ENCODE results near the gene ZNF532. TPM values are rescaled to one million over a fixed set of nuclear protein-coding genes. Genes with fewer than 3 reads are reported as not detected.
A peak's percentile ranks its signal among the peaks of the same experiment; 100 is the strongest.

Gene ZNF532
- total RNA-seq, 8 experiments from 2014 or later = 28.6 to 161 (median 137) TPM

DNA sequence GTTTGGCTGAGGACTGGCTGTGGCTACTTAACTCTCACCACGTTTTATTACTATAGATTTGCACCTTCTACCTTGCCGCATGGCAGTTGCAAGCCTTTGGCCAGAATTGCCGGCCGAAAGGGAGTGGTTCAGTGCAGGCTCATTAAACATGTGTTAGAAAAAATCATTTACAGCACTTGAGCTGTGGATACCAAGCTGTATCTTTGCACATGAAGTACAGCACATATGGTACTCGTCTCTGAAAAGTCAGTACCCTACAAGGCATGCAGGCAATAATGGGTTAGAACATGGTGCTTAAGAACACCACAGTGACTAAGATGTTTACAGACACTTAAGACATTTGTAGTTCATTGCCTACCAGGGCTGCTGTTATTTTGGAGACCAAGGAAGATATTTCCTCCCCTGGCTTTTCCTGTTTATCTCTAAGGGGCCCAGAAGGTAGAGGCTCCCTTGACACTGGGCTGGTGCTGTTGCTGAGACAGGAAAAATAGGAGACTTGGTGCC, 103.1 kb downstream of the ZNF532 start:
- ATAC-seq (replicated peaks in 6 of 8) = no peak
- in situ Hi-C loops (cut with MboI; ENCODE audit: low pct_unique_long_range_greater_than_20kb in 2 of 9, low sequenced_read_pairs in 9 of 9, unreplicated experiment in 9 of 9) = no loop called here
- Histone ChIP-seq H3K4me1 (replicated peaks in 1 of 2) (no peaks in the 10 kb centered on the region), H3K27ac (no peak overlapping the region), H3K4me3 (no peak overlapping the region)
- WGBS, 10 experiments = 13 to 100% (median 88%) methylated on average over 1 to 5 of the region's 5 CpGs; no CpG with 5 or more reads in 2 of the 10 experiments

DNA sequence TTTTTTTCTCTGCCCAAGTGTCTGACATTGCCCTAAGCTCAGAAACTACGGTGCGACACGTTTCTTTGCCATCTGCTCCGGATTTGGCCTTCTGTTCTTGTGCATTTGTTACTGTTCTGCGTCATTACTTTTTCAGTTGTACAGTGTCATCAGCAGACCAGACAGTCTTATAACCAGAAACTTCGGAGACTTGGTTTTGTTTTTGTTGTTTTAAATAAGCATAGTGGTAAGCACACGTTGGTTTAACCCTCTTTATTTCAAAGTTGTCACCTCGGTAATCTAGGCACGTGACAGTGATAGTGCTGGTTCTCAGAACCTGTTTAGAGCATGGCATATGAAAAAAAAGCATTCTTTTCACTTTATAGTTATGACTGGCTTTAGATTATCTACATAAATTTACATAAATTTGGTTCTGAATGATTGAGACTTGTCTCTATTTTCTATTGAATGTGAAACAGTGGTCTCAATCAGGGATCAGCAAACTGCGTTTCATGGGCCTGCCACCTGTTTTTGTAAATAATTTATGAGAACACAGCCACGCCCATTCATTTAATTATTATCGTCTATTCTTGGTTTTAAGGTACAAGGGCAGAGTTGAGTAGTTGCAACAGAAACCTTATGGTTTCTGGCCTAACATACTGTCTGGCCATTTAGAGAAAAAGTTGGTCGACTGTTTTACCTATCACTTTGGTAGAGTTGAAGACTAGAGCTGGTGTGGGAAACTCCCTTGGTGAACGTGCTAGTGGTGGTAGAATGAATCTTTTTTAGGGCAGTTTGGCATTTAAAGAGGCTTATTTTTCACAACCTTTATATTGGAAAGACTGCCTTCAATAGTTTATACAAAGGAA, 106.5 kb downstream of the ZNF532 start:
- in situ Hi-C loops (cut with MboI; ENCODE audit: low pct_unique_long_range_greater_than_20kb in 2 of 9, low sequenced_read_pairs in 9 of 9, unreplicated experiment in 9 of 9) = no loop called here
- Histone ChIP-seq H3K27ac (no peak overlapping the region), H3K4me3 (no peak overlapping the region), H3K4me1 (replicated peaks in 1 of 2) (peaks cover 0 to 3% of the 10 kb centered on the region in 2 donors)
- no peak for ATAC-seq (replicated peaks in 6 of 8)
- 52 to 100% (median 84%) methylated on average over 2 to 14 of the region's 14 CpGs for WGBS, 10 experiments

DNA sequence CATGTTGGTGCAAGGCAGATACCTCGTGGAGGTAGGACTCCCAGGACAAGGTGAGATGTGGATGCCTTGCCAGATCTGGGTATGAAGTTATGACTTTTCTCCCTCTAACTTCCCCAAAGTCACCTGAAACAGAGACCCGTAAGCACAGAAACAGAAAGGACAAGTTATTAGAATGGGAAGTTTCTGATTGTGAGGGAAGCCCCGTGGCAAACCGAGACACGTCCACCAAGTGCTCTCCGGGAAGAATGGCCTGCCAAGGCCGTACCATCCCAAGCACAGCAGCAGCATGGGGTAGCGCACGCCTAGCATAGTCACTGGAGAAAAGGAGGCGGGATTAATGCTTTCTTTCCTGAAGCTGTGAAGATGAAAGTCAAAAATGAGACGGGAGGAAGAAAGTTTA, 110.6 kb downstream of the ZNF532 start:
- in situ Hi-C loops (cut with MboI; ENCODE audit: low pct_unique_long_range_greater_than_20kb in 2 of 9, low sequenced_read_pairs in 9 of 9, unreplicated experiment in 9 of 9) = no loop called here
- Histone ChIP-seq H3K4me3 (no peak overlapping the region), H3K4me1 (replicated peaks in 1 of 2) (peaks cover 0 to 3% of the 10 kb centered on the region in 2 donors), H3K27ac (no peak overlapping the region)
- ATAC-seq (replicated peaks in 6 of 8) = no peak
- WGBS, 10 experiments = 50 to 90% (median 69%) methylated on average over 1 to 9 of the region's 11 CpGs; no CpG with 5 or more reads in 1 of the 10 experiments

DNA sequence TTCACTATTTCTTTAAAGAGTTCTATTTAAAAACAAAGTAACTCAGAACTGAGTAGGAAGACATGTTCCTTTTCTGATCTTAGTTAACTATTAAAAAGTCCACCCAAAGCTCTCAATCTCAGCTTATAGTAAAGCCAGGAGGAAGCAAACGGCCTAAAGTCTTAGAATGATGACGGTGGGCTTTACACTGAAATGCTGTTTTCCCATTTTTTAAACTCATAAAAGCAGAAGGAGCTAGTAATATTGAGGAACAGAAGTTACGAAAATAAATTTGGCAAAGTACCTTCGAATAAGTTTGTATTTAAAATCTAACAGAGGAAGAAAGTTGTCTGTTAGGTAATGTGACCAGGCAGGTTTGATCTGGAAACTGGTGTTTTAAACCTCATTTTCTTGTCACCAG, 111.1 kb downstream of the ZNF532 start:
- 58 to 100% (median 82%) methylated on average over 1 to 4 of the region's 4 CpGs for WGBS, 10 experiments
- Histone ChIP-seq H3K27ac (no peak overlapping the region), H3K4me1 (replicated peaks in 1 of 2) (peaks cover 0 to 3% of the 10 kb centered on the region in 2 donors), H3K4me3 (no peak overlapping the region)
- no peak for ATAC-seq (replicated peaks in 6 of 8)
- in situ Hi-C loops (cut with MboI; ENCODE audit: low pct_unique_long_range_greater_than_20kb in 2 of 9, low sequenced_read_pairs in 9 of 9, unreplicated experiment in 9 of 9) = no loop called here

DNA sequence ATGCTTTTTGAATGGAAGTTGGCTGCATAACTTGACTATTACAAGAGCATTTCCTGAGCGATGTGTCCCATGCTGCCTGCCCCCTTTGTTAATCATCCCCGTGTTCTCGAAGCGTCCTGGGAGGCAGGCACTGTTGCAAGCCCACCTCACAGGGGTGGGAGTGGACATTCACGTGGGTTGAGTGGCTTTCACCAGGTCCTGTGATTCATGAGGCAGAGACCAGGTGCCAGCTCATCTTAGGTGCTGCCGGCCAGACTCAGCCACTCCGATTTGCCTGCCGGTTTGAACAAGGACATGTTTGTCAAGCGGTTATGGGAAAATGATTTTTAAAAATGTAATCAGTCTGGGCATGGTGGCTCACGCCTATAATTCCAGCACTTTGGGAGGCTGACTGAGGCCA, 112.5 kb downstream of the ZNF532 start:
- in situ Hi-C loops (cut with MboI; ENCODE audit: low pct_unique_long_range_greater_than_20kb in 2 of 9, low sequenced_read_pairs in 9 of 9, unreplicated experiment in 9 of 9) = no loop called here
- WGBS, 10 experiments = 80 to 100% (median 92%) methylated on average over 1 to 9 of the region's 10 CpGs; no CpG with 5 or more reads in 2 of the 10 experiments
- ATAC-seq (replicated peaks in 6 of 8) = no peak

DNA sequence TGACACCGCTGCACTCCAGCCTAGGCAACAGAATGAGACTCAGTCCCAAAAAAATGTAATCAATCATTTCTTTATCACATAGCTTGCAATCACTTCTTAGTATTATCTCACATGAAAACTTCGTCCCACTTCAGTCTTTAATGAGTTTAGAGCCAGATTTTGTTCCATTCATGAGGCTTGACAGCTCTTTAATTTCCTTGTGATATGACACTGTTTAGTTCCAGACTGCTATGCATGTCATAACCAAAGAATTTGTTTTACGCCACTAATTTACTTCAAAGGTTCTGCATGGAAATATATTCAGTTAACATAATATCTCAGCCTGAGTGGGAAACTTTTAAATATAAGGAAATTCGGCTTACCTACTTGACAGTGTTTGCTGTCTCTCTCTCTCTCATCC, 113.1 kb downstream of the ZNF532 start:
- WGBS, 10 experiments = 0 to 100% (median 95%) methylated on average over 1 to 4 of the region's 4 CpGs
- Histone ChIP-seq H3K4me3 (no peak overlapping the region), H3K27ac (no peak overlapping the region), H3K4me1 (replicated peaks in 1 of 2) (peaks cover 0 to 3% of the 10 kb centered on the region in 2 donors)
- peak in 1 of 8 experiments; percentile 40 for ATAC-seq (replicated peaks in 6 of 8)
- in situ Hi-C loops (cut with MboI; ENCODE audit: low pct_unique_long_range_greater_than_20kb in 2 of 9, low sequenced_read_pairs in 9 of 9, unreplicated experiment in 9 of 9) = no loop called here

More for the DNA sequence above, 112.5 kb downstream of the ZNF532 start:
- H3K27ac ChIP-seq = no peak overlapping the region
- H3K4me3 ChIP-seq = no peak overlapping the region
- peaks cover 0 to 3% of the 10 kb centered on the region in 2 donors for H3K4me1 ChIP-seq (replicated peaks in 1 of 2)

DNA sequence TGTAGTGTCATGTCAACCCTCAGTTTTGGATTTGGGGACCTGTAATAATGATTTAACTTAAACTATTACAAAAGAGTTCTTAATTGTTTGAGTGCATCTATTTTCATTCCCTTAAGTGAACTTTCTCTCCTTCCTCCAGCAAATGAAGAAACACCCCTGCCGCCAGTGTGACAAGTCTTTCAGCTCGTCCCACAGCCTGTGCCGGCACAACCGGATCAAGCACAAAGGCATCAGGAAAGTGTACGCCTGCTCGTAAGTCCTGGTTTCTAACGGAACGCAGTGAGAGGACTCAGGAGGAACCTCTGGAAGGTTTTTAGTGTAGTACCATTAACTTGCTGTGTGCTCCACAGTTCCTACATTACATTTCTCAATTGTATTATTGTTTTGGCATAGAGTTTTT, 114.2 kb downstream of the ZNF532 start:
- in situ Hi-C loops (cut with MboI; ENCODE audit: low pct_unique_long_range_greater_than_20kb in 2 of 9, low sequenced_read_pairs in 9 of 9, unreplicated experiment in 9 of 9) = no loop called here
- H3K4me3 ChIP-seq = no peak overlapping the region
- peaks cover 0 to 3% of the 10 kb centered on the region in 2 donors for H3K4me1 ChIP-seq (replicated peaks in 1 of 2)
- WGBS, 10 experiments = 80 to 100% (median 100%) methylated on average over 2 to 7 of the region's 8 CpGs; no CpG with 5 or more reads in 1 of the 10 experiments
- ATAC-seq (replicated peaks in 6 of 8) = no peak
- H3K27ac ChIP-seq = no peak overlapping the region

DNA sequence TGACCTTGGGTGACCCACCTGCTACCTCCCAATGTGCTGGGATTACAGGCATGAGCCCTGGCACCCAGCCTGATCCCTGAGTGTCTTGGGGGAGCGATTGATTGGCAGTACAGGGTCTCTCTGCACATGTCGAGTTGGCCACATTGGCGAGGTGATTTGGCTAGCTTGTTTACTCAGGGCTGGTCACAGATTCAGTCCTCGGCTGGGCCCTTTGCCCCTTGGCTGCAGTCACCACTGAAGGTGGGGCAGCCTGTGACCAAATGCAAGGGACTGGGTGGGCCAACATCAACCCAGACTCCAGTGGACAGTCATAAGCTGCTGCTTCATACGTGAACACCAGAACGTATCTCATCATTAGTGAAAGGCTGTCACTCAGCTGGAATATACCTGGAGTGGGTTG, 114.9 kb downstream of the ZNF532 start:
- Histone ChIP-seq H3K4me1 (replicated peaks in 1 of 2) (peaks cover 0 to 3% of the 10 kb centered on the region in 2 donors), H3K27ac (no peak overlapping the region), H3K4me3 (no peak overlapping the region)
- no peak for ATAC-seq (replicated peaks in 6 of 8)
- WGBS, 10 experiments = 95 to 100% (median 100%) methylated on average over 1 to 6 of the region's 6 CpGs; no CpG with 5 or more reads in 5 of the 10 experiments
- in situ Hi-C loops (cut with MboI; ENCODE audit: low pct_unique_long_range_greater_than_20kb in 2 of 9, low sequenced_read_pairs in 9 of 9, unreplicated experiment in 9 of 9) = no loop called here

DNA sequence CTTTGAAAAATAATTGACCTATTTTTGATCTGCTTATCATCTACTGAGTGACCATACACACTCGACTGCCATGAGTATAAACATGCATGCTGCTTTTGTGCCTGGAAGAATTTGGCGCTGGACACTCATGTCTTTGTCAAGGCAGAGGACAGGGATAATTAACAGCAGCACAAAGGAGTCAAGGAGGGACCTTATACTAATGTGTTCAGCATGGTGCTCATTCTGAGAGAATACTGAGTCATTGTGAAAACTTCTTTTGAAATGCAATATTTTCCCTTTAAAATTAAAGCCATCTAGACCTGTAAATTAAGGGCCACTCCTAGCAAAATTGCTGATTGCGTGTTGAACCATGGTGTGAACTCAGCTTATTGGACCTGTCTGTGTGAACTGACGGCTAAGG, 116.3 kb downstream of the ZNF532 start:
- Histone ChIP-seq H3K4me1 (replicated peaks in 1 of 2) (no peaks in the 10 kb centered on the region), H3K4me3 (no peak overlapping the region), H3K27ac (no peak overlapping the region)
- no peak for ATAC-seq (replicated peaks in 6 of 8)
- 0 to 100% (median 89%) methylated on average over 1 to 4 of the region's 4 CpGs for WGBS, 10 experiments
- in situ Hi-C loops (cut with MboI; ENCODE audit: low pct_unique_long_range_greater_than_20kb in 2 of 9, low sequenced_read_pairs in 9 of 9, unreplicated experiment in 9 of 9) = no loop called here

DNA sequence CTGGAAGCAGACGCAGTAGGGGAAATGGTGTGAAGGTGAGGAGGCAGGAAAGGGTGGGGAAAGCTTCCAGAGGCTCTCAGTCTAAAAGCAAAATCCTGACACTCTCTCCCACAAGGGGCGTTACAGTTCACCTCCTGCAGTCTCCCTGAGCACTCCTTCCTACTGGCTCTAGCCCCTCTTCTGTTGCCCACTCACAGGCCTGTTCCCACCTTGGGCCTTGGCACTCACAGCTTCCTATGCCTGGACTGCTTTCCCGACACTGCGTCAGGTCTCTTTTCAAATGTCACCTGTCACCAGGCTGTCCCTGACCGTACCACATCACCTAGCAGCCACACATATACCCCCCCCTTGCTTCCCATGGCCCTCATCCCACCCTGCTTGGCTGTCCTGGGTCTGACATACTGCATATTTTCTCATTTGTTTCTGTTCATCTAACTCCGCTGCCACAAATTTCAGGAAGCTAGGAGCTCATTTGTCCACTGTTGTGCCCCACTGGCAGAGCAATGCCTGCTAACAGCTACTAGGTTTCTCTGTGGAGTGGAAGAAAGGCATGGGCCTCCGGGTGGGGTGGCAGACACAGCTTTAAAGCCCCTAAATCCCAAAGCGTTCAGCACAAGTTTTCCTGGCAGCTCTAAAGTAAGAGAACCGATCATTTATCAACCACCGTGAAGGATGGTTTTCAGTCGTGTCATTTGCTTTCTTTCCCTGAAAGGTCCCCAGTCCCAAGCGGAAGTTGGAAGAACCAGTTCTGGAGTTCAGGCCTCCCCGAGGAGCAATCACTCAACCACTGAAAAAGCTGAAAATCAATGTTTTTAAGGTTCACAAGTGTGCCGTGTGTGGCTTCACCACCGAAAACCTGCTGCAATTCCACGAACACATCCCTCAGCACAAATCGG, 118.8 kb downstream of the ZNF532 start:
- ATAC-seq (replicated peaks in 6 of 8) = peak in 1 of 8 experiments; percentile 15
- Histone ChIP-seq H3K4me1 (replicated peaks in 1 of 2) (no peaks in the 10 kb centered on the region), H3K4me3 (no peak overlapping the region), H3K27ac (no peak overlapping the region)
- in situ Hi-C loops (cut with MboI; ENCODE audit: low pct_unique_long_range_greater_than_20kb in 2 of 9, low sequenced_read_pairs in 9 of 9, unreplicated experiment in 9 of 9) = no loop called here
- 80 to 100% (median 94%) methylated on average over 1 to 10 of the region's 17 CpGs; no CpG with 5 or more reads in 2 of the 10 experiments for WGBS, 10 experiments

DNA sequence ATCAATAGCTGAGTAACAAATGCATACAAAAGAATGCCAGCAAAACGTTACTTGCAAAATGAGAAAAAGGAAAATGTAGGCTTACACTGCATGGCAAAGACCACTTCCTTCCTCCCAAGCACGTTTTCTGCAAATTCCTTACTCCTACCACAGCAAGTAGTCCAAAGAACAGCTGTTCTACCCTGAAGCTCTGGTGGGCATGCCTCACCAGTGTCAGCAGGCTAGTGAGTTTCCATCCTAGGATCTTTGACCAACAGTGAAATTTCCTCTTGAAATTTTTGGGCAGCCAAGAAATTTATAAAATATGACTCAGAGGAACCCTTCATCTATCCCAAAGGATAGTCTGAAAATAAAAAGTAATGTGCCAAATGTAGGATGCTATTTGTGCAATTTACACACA, 123.9 kb downstream of the ZNF532 start:
- in situ Hi-C loops (cut with MboI; ENCODE audit: low pct_unique_long_range_greater_than_20kb in 2 of 9, low sequenced_read_pairs in 9 of 9, unreplicated experiment in 9 of 9) = no loop called here
- no peak for ATAC-seq (replicated peaks in 6 of 8)
- Histone ChIP-seq H3K27ac (no peak overlapping the region), H3K4me1 (replicated peaks in 1 of 2) (no peaks in the 10 kb centered on the region), H3K4me3 (no peak overlapping the region)
- WGBS, 10 experiments = 15 to 94% (median 78%) methylated on average over 1 to 2 of the region's 2 CpGs; no CpG with 5 or more reads in 2 of the 10 experiments

DNA sequence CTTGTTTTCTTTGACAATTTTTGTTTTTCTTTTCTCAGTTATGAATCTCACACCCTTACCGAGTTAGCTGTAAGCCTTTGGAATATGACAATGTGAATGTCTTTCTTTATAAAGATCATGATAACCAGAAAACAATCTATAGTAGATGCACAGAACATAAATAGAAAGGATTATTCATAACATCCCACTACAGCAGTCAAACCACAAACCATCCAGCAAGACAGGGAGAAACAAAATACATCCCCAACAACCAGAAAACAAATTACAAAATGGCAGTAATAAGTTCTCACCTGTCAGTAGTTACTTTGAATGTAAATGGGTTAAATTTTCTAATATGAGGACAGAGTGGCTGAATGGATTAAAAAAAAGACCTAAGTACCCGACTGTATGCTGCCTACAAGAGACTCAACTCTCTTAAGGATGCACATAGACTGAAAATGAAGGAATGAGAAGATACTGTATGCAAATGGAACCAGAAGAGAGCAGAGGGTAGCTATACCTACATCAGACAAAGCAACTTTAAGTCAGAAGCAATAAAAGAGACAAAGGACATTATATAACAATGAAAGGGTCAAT, 124.6 kb downstream of the ZNF532 start:
- in situ Hi-C loops (cut with MboI; ENCODE audit: low pct_unique_long_range_greater_than_20kb in 2 of 9, low sequenced_read_pairs in 9 of 9, unreplicated experiment in 9 of 9) = no loop called here
- Histone ChIP-seq H3K4me3 (no peak overlapping the region), H3K27ac (no peak overlapping the region), H3K4me1 (replicated peaks in 1 of 2) (no peaks in the 10 kb centered on the region)
- WGBS, 10 experiments = 82 to 100% (median 100%) methylated on average over 1 to 2 of the region's 2 CpGs
- no peak for ATAC-seq (replicated peaks in 6 of 8)

All from motor neuron (in vitro differentiated cells).